Hematopoietic multipotent progenitor cell (in vitro differentiated cells): ENCODE data around the gene ABHD17A. TPM values are rescaled to one million over a fixed set of nuclear protein-coding genes. Genes with fewer than 3 reads are reported as not detected.

Experiments
- total RNA-seq: library from RNA; depleted of rRNA; stranded (reverse); fragments of >200 nt; gene quantifications from one replicate; pipeline ENCODE4 v1.2.3, GENCODE V29; 2012

The ABHD17A gene
- total RNA-seq, 1 donor = 91.3 TPM

Other genes with a start within 250 kb of the ABHD17A start
- gene TCF3, start 232.9 kb downstream of the ABHD17A start, total RNA-seq = 151 TPM
- not detected for gene ONECUT3, start 132.0 kb downstream of the ABHD17A start, total RNA-seq
- 4.3 TPM for gene ATP8B3, start 73.2 kb downstream of the ABHD17A start, total RNA-seq
- 19.1 TPM for gene REXO1, start 37.0 kb downstream of the ABHD17A start, total RNA-seq
- 10.8 TPM for gene KLF16, start 21.9 kb downstream of the ABHD17A start, total RNA-seq
- gene ADAT3, start 19.9 kb upstream of the ABHD17A start, total RNA-seq = 4.0 TPM
- 42.8 TPM for gene SCAMP4, start 19.9 kb upstream of the ABHD17A start, total RNA-seq
- 269 TPM for gene CSNK1G2, start 55.7 kb upstream of the ABHD17A start, total RNA-seq
- gene BTBD2, start 130.2 kb upstream of the ABHD17A start, total RNA-seq = 146 TPM
- gene MKNK2, start 165.7 kb upstream of the ABHD17A start, total RNA-seq = 123 TPM
- 65.4 TPM for gene MOB3A, start 210.8 kb upstream of the ABHD17A start, total RNA-seq
- 2.2 TPM for gene IZUMO4, start 211.4 kb upstream of the ABHD17A start, total RNA-seq